Activated naive CD4-positive, alpha-beta T cell treated with anti-CD3 and anti-CD28 coated beads for 36 hours (primary cell): Measurements from ENCODE around the gene CDC25B. TPM values are rescaled to one million over a fixed set of nuclear protein-coding genes. Genes with fewer than 3 reads are reported as not detected.
A peak's percentile ranks its signal among the peaks of the same experiment; 100 is the strongest.

Experiments used
- CTCF ChIA-PET: fragments of 350-600 bp; sonication (Branson Sonifier 250); formaldehyde crosslinking; loops from one replicate; lab custom pipeline; 2021; ENCODE audit warnings: antibody characterized with exemption; lab: Charles Lee
- DNase-seq: peaks from one replicate; pipeline ENCODE4 v3.0.0-alpha.2; 2020
- H3K27ac Mint-ChIP-seq: one replicate; pipeline ENCODE4 v1.8.0; 2021; ENCODE audit warnings: mild to moderate bottlenecking, mixed read lengths
- H3K27me3 Mint-ChIP-seq: one replicate; pipeline ENCODE4 v1.8.0; 2021; ENCODE audit warnings: low read depth, mixed read lengths
- H3K36me3 Mint-ChIP-seq: one replicate; pipeline ENCODE4 v1.8.0; 2021; ENCODE audit warnings: low read depth, mixed read lengths
- H3K4me1 Mint-ChIP-seq: one replicate; pipeline ENCODE4 v1.8.0; 2021; ENCODE audit warnings: low read depth, mixed read lengths
- H3K4me3 Mint-ChIP-seq: one replicate; pipeline ENCODE4 v1.8.0; 2021; ENCODE audit warnings: mild to moderate bottlenecking, moderate library complexity, mixed read lengths
- H3K9me3 Mint-ChIP-seq: one replicate; pipeline ENCODE4 v1.8.0; 2021; ENCODE audit warnings: mixed read lengths
- intact Hi-C: fragments of 100-400 bp; cut with micrococcal nuclease; formaldehyde crosslinking; loops from one replicate; pipeline ENCODE4 v1.15.1; 2023
- total RNA-seq, 2 experiments: library from RNA; stranded (reverse); gene quantifications; one replicate each; pipeline ENCODE4 v1.2.3, GENCODE V29; 2021

The CDC25B gene
- total RNA-seq, 2 experiments from 2014 or later = 94.8 to 97.7 TPM

DNA sequence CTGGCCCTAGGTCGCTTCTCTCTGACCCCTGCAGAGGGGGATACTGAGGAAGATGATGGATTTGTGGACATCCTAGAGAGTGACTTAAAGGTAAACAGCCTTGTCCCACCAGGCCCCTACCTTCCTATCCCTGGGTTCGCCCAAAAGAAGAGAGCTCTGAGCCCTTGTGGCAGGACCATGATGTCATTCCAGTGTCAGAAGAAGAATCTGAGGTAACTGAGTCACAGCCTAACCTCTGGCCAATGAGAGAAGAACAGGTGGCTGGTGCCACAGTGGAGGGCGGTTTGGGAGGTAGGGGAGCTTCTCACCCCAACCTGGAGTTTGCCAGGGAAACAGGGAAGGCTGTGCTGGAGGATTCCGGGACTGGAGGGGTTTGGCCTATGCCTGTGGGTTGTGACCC is 5.2 kb downstream of the CDC25B start:
- DNase-seq = no peak
- no peak overlapping the region for H3K4me3 Mint-ChIP-seq
- peaks cover 66% of the 10 kb centered on the region for H3K36me3 Mint-ChIP-seq
- CTCF ChIA-PET = interaction anchor here (0.6 to 1.1 kb wide), 4 partner anchors 9 to 51 kb away, joined by 3 to 5 read pairs (median 3); no protein-coding TSS in a partner anchor
- H3K9me3 Mint-ChIP-seq = no peaks in the 10 kb centered on the region
- intact Hi-C loops = no loop called here
- H3K4me1 Mint-ChIP-seq = peaks cover 54% of the 10 kb centered on the region
- no peaks in the 10 kb centered on the region for H3K27me3 Mint-ChIP-seq
- H3K27ac Mint-ChIP-seq = peak overlapping the region; percentile 37

DNA sequence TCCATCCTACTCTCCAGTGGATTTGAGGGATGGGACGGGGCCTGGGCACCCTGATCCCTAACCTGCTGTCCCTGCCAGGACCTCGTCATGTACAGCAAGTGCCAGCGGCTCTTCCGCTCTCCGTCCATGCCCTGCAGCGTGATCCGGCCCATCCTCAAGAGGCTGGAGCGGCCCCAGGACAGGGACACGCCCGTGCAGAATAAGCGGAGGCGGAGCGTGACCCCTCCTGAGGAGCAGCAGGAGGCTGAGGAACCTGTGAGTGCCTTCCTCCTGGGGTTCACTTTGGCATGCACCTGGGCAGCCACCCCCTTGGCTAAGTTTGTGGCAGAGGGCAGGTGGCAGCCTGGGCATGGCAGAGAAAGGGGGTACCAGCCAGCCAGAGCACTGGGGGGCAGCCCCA is 5.7 kb downstream of the CDC25B start:
- Mint-ChIP-seq H3K27ac (no peak overlapping the region), H3K27me3 (no peaks in the 10 kb centered on the region), H3K4me1 (peaks cover 56% of the 10 kb centered on the region), H3K36me3 (peaks cover 68% of the 10 kb centered on the region), H3K9me3 (no peaks in the 10 kb centered on the region), H3K4me3 (no peak overlapping the region)
- CTCF ChIA-PET = no interaction called here
- DNase-seq = no peak
- intact Hi-C loops = no loop called here

DNA sequence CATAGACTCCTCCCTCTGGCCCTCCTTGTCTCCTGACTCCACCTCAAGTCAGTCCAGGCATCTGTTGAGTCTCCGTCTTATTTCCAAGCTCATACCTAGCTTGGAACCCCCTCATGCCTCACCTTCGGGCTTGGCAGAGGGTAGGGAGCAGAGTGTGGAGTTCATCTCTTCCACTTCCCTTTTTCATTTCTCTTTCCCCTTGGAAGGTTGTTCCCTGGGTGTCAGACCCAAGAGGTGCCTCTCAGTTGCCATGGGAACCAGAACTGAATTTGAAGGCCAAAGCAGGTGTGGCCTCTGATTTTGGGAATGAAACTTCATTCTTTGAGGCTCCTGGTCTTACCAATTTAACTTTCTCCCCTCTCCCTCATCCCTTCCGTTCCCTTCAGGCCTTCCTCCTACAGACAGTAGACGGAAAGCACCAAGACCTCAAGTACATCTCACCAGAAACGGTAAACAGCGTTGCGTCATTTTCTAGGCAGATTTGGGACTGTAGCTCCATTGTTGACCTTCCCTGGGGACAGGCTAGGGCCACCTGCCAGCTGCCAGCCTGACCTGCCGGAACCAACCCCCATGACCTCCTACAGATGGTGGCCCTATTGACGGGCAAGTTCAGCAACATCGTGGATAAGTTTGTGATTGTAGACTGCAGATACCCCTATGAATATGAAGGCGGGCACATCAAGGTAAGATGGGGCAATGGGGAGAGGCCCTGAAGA is 6.6 kb downstream of the CDC25B start:
- Mint-ChIP-seq H3K36me3 (peaks cover 63% of the 10 kb centered on the region), H3K27ac (peak overlapping the region; percentile 10), H3K4me1 (peaks cover 56% of the 10 kb centered on the region), H3K4me3 (no peak overlapping the region), H3K27me3 (no peaks in the 10 kb centered on the region), H3K9me3 (no peaks in the 10 kb centered on the region)
- no peak for DNase-seq
- intact Hi-C loops = no loop called here
- CTCF ChIA-PET = no interaction called here

- Mint-ChIP-seq H3K27me3 (no peaks in the 10 kb centered on the region), H3K4me1 (peaks cover 53% of the 10 kb centered on the region), H3K36me3 (peaks cover 58% of the 10 kb centered on the region), H3K9me3 (no peaks in the 10 kb centered on the region), H3K4me3 (no peak overlapping the region), H3K27ac (no peak overlapping the region)
- CTCF ChIA-PET = no interaction called here
- no peak for DNase-seq
- intact Hi-C loops = no loop called here
These were observed 7.2 kb downstream of the CDC25B start for GRCh38 chr20:3803289-3803688.

DNA sequence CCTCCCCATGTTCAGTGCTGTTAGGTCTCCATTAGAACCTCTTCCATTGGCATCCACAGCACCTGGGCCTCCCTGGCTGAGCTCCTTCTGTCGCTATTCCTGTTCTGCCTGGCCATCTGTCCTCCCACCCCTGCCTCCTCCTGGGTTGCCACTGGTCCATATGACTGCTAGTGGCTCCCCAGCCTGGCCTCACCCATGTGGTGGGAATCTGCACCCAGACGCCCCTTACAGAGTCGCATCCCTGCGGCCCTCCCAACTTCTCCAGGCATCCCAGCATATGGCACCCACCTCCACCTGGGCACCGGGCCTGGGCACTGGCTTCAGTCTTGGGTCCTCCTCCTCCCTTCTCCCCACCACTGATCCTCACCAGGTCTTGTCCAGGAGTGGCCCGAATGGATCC is 7.7 kb downstream of the CDC25B start:
- Mint-ChIP-seq H3K4me1 (peaks cover 48% of the 10 kb centered on the region), H3K27me3 (no peaks in the 10 kb centered on the region), H3K9me3 (no peaks in the 10 kb centered on the region), H3K27ac (peak overlapping the region; percentile 73), H3K36me3 (peaks cover 52% of the 10 kb centered on the region), H3K4me3 (no peak overlapping the region)
- CTCF ChIA-PET = no interaction called here
- DNase-seq = no peak
- intact Hi-C loops = no loop called here

- intact Hi-C loops = no loop called here
- H3K4me1 Mint-ChIP-seq = peaks cover 44% of the 10 kb centered on the region
- H3K27me3 Mint-ChIP-seq = no peaks in the 10 kb centered on the region
- no peak for DNase-seq
- no peaks in the 10 kb centered on the region for H3K9me3 Mint-ChIP-seq
- peak overlapping the region; percentile 73 for H3K27ac Mint-ChIP-seq
- peaks cover 49% of the 10 kb centered on the region for H3K36me3 Mint-ChIP-seq
- no peak overlapping the region for H3K4me3 Mint-ChIP-seq
- CTCF ChIA-PET = interaction anchor here (0.6 kb wide), 1 partner anchor 16 kb away, joined by 3 read pairs; no protein-coding TSS in a partner anchor
These were observed 8.2 kb downstream of the CDC25B start for GRCh38 chr20:3804254-3804751.

DNA sequence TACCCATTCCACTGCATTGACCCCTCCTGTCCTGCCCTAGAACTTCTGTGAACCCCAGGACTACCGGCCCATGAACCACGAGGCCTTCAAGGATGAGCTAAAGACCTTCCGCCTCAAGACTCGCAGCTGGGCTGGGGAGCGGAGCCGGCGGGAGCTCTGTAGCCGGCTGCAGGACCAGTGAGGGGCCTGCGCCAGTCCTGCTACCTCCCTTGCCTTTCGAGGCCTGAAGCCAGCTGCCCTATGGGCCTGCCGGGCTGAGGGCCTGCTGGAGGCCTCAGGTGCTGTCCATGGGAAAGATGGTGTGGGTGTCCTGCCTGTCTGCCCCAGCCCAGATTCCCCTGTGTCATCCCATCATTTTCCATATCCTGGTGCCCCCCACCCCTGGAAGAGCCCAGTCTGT is 8.7 kb downstream of the CDC25B start:
- CTCF ChIA-PET = interaction anchor here (0.6 kb wide), 1 partner anchor 17 kb away, joined by 3 read pairs; no protein-coding TSS in a partner anchor
- H3K27ac Mint-ChIP-seq = no peak overlapping the region
- no peak for DNase-seq
- peaks cover 49% of the 10 kb centered on the region for H3K36me3 Mint-ChIP-seq
- peaks cover 39% of the 10 kb centered on the region for H3K4me1 Mint-ChIP-seq
- H3K27me3 Mint-ChIP-seq = no peaks in the 10 kb centered on the region
- H3K9me3 Mint-ChIP-seq = no peaks in the 10 kb centered on the region
- intact Hi-C loops = no loop called here
- H3K4me3 Mint-ChIP-seq = no peak overlapping the region

- H3K36me3 Mint-ChIP-seq = peaks cover 22% of the 10 kb centered on the region
- H3K4me3 Mint-ChIP-seq = no peak overlapping the region
- no peaks in the 10 kb centered on the region for H3K9me3 Mint-ChIP-seq
- intact Hi-C loops = no loop called here
- CTCF ChIA-PET = interaction anchor here (1.1 kb wide), 1 partner anchor 9 kb away, joined by 3 read pairs; no protein-coding TSS in a partner anchor
- H3K27me3 Mint-ChIP-seq = no peaks in the 10 kb centered on the region
- H3K27ac Mint-ChIP-seq = no peak overlapping the region
- H3K4me1 Mint-ChIP-seq = peaks cover 53% of the 10 kb centered on the region
- no peak for DNase-seq
These were observed 12.4 kb downstream of the CDC25B start for GRCh38 chr20:3808544-3808943.

GRCh38 chr20:3811467-3812258 is 15.6 kb downstream of the CDC25B start:
- CTCF ChIA-PET = interaction anchor here (0.6 to 3.0 kb wide), 6 partner anchors 9 to 44 kb away, joined by 3 to 26 read pairs (median 6); partner anchors contain the start of genes ADISSP, AP5S1 and CENPB
- Mint-ChIP-seq H3K36me3 (peaks cover 5% of the 10 kb centered on the region), H3K4me3 (peak overlapping the region; percentile 86), H3K27me3 (no peaks in the 10 kb centered on the region), H3K27ac (peak overlapping the region; percentile 97), H3K9me3 (no peaks in the 10 kb centered on the region), H3K4me1 (peaks cover 70% of the 10 kb centered on the region)
- DNase-seq = peak; percentile 97
- intact Hi-C loops = loop anchor here (1.0 to 2.0 kb wide), 5 partner anchors 9 to 939 kb away; partner anchors contain the start of genes ADISSP, AP5S1, CDC25B and PANK2

DNA sequence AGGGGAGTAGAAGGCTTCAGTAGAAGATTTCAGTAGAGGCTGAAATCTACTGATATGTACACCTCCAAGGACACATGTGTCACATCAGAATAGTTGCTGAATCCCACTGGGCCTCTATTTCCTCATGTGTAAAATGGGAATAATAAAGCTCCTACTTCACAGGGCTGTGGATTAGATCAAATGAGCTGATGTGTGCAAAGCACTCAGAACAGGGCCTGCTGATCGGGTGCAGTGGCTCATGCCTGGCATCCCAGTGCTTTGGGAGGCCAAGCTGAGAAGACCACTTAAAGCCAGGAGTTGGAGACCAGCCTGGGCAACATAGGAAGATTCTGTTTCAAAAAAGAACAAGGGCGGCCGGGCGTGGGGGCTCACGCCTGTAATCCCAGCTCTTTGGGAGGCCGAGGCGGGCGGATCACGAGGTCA is 16.2 kb downstream of the CDC25B start:
- DNase-seq = no peak
- CTCF ChIA-PET = interaction anchor here (0.6 to 3.0 kb wide), 6 partner anchors 8 to 371 kb away, joined by 3 to 26 read pairs (median 4); partner anchors contain the start of genes ADISSP, AP5S1 and CENPB
- intact Hi-C loops = loop anchor here (2.0 kb wide), 1 partner anchor 939 kb away; the partner anchor contains the start of gene PTPRA
- Mint-ChIP-seq H3K9me3 (no peaks in the 10 kb centered on the region), H3K27me3 (no peaks in the 10 kb centered on the region), H3K27ac (peak overlapping the region; percentile 97), H3K4me3 (peak overlapping the region; percentile 86), H3K36me3 (no peaks in the 10 kb centered on the region), H3K4me1 (peaks cover 64% of the 10 kb centered on the region)

DNA sequence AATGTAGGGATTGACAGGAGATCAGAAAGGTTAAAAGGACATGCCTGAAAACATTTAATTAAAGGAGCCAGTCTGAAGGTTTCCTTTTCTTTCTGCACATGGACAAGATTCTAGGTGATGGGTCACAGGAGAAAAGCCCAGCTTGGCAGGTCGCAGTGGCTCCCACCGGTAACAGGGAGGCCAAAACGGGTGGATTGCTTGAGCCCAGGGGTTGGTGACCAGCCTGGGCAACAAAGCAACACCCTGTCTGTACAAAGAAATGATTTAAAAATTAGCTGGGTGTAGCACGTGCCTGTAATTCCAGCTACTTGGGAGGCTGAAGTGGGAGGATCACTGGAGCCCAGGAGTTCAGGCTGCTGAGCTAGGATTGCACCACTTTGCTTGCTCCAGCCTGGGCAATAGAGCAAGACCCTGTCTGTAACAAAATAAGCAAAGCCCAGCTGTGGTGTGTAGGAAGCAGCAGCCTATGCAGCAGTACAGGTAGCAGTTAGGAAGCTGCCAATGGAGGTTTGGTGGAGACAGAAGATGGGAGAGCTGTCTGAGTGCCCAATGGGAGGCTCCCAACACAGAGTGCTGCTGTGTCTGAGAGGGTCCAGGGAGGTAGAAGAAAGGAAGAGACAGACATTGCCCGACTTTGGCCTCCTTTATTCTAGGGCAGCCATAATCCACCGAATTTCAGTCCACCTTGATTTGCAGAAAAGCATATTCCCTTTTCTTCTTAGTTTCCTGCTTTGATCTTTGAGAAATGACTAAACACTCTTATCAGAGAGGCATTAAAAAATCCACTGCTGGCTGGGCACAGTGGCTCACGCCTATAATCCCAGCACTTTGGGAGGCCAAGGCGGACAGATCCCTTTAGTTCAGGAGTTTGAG is 17.1 kb downstream of the CDC25B start:
- intact Hi-C loops = loop anchor here (2.0 kb wide), 1 partner anchor 940 kb away; the partner anchor contains the start of gene PTPRA
- Mint-ChIP-seq H3K4me3 (no peak overlapping the region), H3K27me3 (no peaks in the 10 kb centered on the region), H3K27ac (peak overlapping the region; percentile 58), H3K9me3 (no peaks in the 10 kb centered on the region), H3K36me3 (no peaks in the 10 kb centered on the region), H3K4me1 (peaks cover 58% of the 10 kb centered on the region)
- no peak for DNase-seq
- CTCF ChIA-PET = interaction anchor here (0.6 to 3.0 kb wide), 8 partner anchors 12 to 272 kb away, joined by 3 to 26 read pairs (median 4); partner anchors contain the start of genes ADISSP and CENPB
